H1 (cell line): Measurements from ENCODE around the gene PLK3. TPM values are rescaled to one million over a fixed set of nuclear protein-coding genes. Genes with fewer than 3 reads are reported as not detected.

Experiments used
- CTCF ChIA-PET: fragments of 300-600 bp; sonication (Branson Sonifier 250); formaldehyde crosslinking; loops from one replicate; lab custom pipeline; 2021; ENCODE audit not compliant: partially characterized antibody; lab: Charles Lee
- POLR2A ChIA-PET: fragments of 300-600 bp; sonication (Branson Sonifier 250); formaldehyde crosslinking; loops from one replicate; lab custom pipeline; 2021; ENCODE audit warnings: inconsistent platforms; ENCODE audit not compliant: partially characterized antibody; lab: Charles Lee
- DNase-seq, 2 experiments: peaks; one replicate each; pipeline versions ENCODE4 v3.0.0 to v3.0.0-alpha.2; 2010 to 2022; ENCODE audit warnings: low spot score in 2 of 2, low read depth in 1 of 2, mixed read lengths in 1 of 2
- FAIRE-seq: peaks from 2 replicates; lab custom pipeline; 2011; peaks lifted over from hg19 to GRCh38; lab: Jason Lieb, UNC
- H2AFZ ChIP-seq: 2 replicates; pipeline ENCODE4 v1.8.1; 2012; ENCODE audit warnings: low read length, inconsistent platforms
- H2AK5ac ChIP-seq: 2 replicates; pipeline ENCODE4 v1.6.1; 2013; ENCODE audit warnings: low read depth, low read length
- H2BK120ac ChIP-seq: replicated peaks from 2 replicates; pipeline ENCODE3; 2013; ENCODE audit warnings: low read depth, low read length, inconsistent platforms
- H2BK12ac ChIP-seq: 2 replicates; pipeline ENCODE4 v1.6.1; 2013; ENCODE audit warnings: low read depth, low read length
- H2BK15ac ChIP-seq: 2 replicates; pipeline ENCODE4 v1.6.1; 2013; ENCODE audit warnings: low read length
- H2BK20ac ChIP-seq: 2 replicates; pipeline ENCODE4 v1.6.1; 2013; ENCODE audit warnings: low read length
- H2BK5ac ChIP-seq: 2 replicates; pipeline ENCODE4 v1.6.1; 2013; ENCODE audit warnings: low read depth, low read length
- H3K14ac ChIP-seq: 2 replicates; pipeline ENCODE4 v1.6.1; 2013; ENCODE audit warnings: inconsistent platforms; ENCODE audit not compliant: insufficient read length
- H3K18ac ChIP-seq: 2 replicates; pipeline ENCODE4 v1.6.1; 2013; ENCODE audit warnings: low read length; ENCODE audit errors: extremely low read depth
- H3K23ac ChIP-seq: 2 replicates; pipeline ENCODE4 v1.6.1; 2013; ENCODE audit warnings: inconsistent platforms; ENCODE audit not compliant: insufficient read length
- H3K23me2 ChIP-seq: 2 replicates; pipeline ENCODE4 v1.6.1; 2013; ENCODE audit warnings: low read depth, low read length
- H3K27ac ChIP-seq: 2 replicates; pipeline ENCODE4 v1.6.1; 2011; ENCODE audit warnings: low read depth, low read length, inconsistent platforms
- H3K27me3 ChIP-seq, 4 experiments: replicated peaks in 1 of 4; 1 replicate in 1 of 4; 2 replicates in 3 of 4; pipeline versions ENCODE4 v1.6.1 to v1.8.1; 2011 to 2013; ENCODE audit warnings: low read length in 3 of 4, mild to moderate bottlenecking in 3 of 4, inconsistent platforms in 2 of 4, mixed read lengths in 2 of 4, moderate library complexity in 1 of 4; ENCODE audit not compliant: control insufficient read depth in 3 of 4, insufficient read depth in 3 of 4; ENCODE audit errors: extremely low read depth in 1 of 4
- H3K36me3 ChIP-seq, 4 experiments: 2 replicates each; pipeline versions ENCODE4 v1.6.1 to v1.8.1; 2011 to 2013; ENCODE audit warnings: mild to moderate bottlenecking in 4 of 4, low read length in 3 of 4, moderate library complexity in 2 of 4, control low read depth in 1 of 4, inconsistent platforms in 1 of 4; ENCODE audit not compliant: insufficient read depth in 4 of 4, control insufficient read depth in 2 of 4
- H3K4ac ChIP-seq: replicated peaks from 2 replicates; pipeline ENCODE3; 2013; ENCODE audit warnings: low read length, low read depth, mixed read lengths, inconsistent platforms; ENCODE audit not compliant: insufficient read length
- H3K4me1 ChIP-seq, 4 experiments: replicated peaks in 1 of 4; 1 replicate in 1 of 4; 2 replicates in 3 of 4; pipeline versions ENCODE4 v1.6.1 to v1.8.1; 2011 to 2013; ENCODE audit warnings: low read length in 3 of 4, inconsistent platforms in 2 of 4, mixed read lengths in 1 of 4; ENCODE audit not compliant: insufficient read depth in 4 of 4, control insufficient read depth in 3 of 4
- H3K4me2 ChIP-seq, 2 experiments: 2 replicates each; pipeline versions ENCODE4 v1.6.1 to v1.8.1; 2011 to 2013; ENCODE audit warnings: low read depth in 2 of 2, low read length in 2 of 2, control low read depth in 1 of 2, inconsistent platforms in 1 of 2, mild to moderate bottlenecking in 1 of 2; ENCODE audit not compliant: insufficient read depth in 1 of 2
- H3K4me3 ChIP-seq, 4 experiments: fragments of 200-600, 300-600 bp in 1 of 4; sonication (generic), shearing (Covaris generic), sonication (Bioruptor Twin) in 1 of 4; 2 replicates each; pipeline versions ENCODE4 v1.5.1 to v1.8.1; 2011 to 2016; ENCODE audit warnings: low read length in 4 of 4, low read depth in 3 of 4, control low read depth in 2 of 4, inconsistent platforms in 2 of 4, mild to moderate bottlenecking in 2 of 4, mixed read lengths in 1 of 4, moderate library complexity in 1 of 4; ENCODE audit not compliant: insufficient read depth in 2 of 4; ENCODE audit errors: extremely low read depth in 1 of 4
- H3K56ac ChIP-seq: replicated peaks from 2 replicates; pipeline ENCODE3; 2013; ENCODE audit warnings: low read depth, mild to moderate bottlenecking, mixed read lengths, low read length, inconsistent platforms; ENCODE audit not compliant: insufficient read length
- H3K79me1 ChIP-seq: 2 replicates; pipeline ENCODE4 v1.6.1; 2013; ENCODE audit warnings: low read depth, low read length, control low read depth
- H3K79me2 ChIP-seq, 2 experiments: 2 replicates each; pipeline versions ENCODE4 v1.6.1 to v1.8.1; 2012 to 2013; ENCODE audit warnings: low read length in 2 of 2, mild to moderate bottlenecking in 2 of 2, inconsistent platforms in 1 of 2; ENCODE audit not compliant: insufficient read depth in 2 of 2, control insufficient read depth in 1 of 2
- H3K9ac ChIP-seq, 4 experiments: replicated peaks in 1 of 4; 1 replicate in 1 of 4; 2 replicates in 3 of 4; pipeline versions ENCODE4 v1.6.1 to v1.8.1; 2011 to 2013; ENCODE audit warnings: low read depth in 3 of 4, low read length in 3 of 4, control low read depth in 2 of 4, mild to moderate bottlenecking in 2 of 4, moderate library complexity in 2 of 4, inconsistent platforms in 1 of 4; ENCODE audit errors: extremely low read depth in 1 of 4
- H3K9me3 ChIP-seq, 2 experiments: 2 replicates each; pipeline versions ENCODE4 v1.6.1 to v1.8.1; 2012 to 2013; ENCODE audit warnings: mild to moderate bottlenecking in 2 of 2, moderate library complexity in 2 of 2, control low read depth in 1 of 2, inconsistent platforms in 1 of 2, low read depth in 1 of 2, low read length in 1 of 2, mixed read lengths in 1 of 2; ENCODE audit not compliant: insufficient read depth in 2 of 2
- H4K20me1 ChIP-seq, 2 experiments: replicated peaks in 1 of 2; 2 replicates each; pipeline versions ENCODE3 to v1.8.1; 2011 to 2013; ENCODE audit warnings: inconsistent platforms in 2 of 2, low read length in 2 of 2, mild to moderate bottlenecking in 1 of 2; ENCODE audit not compliant: insufficient read depth in 2 of 2, control insufficient read depth in 1 of 2
- H4K5ac ChIP-seq: 2 replicates; pipeline ENCODE4 v1.6.1; 2013; ENCODE audit warnings: low read length, low read depth, mixed read lengths, inconsistent platforms; ENCODE audit not compliant: insufficient read length
- H4K8ac ChIP-seq: 2 replicates; pipeline ENCODE4 v1.8.0; 2013; ENCODE audit warnings: mild to moderate bottlenecking, moderate library complexity, low read length, inconsistent platforms; ENCODE audit not compliant: insufficient read depth; ENCODE audit errors: extremely low read depth
- H4K91ac ChIP-seq: replicated peaks from 2 replicates; pipeline ENCODE3; 2013; ENCODE audit warnings: low read length, mixed read lengths, inconsistent platforms; ENCODE audit not compliant: insufficient read length
- ASH2L ChIP-seq: fragments of 200-600, 300-600 bp; sonication (generic); IDR thresholded peaks from one replicate; pipeline ENCODE4 v1.7.1; 2017; ENCODE audit warnings: low read length
- CEBPB ChIP-seq: IDR thresholded peaks from 2 replicates; pipeline ENCODE4 v1.6.1; 2012; ENCODE audit warnings: low read depth, low read length
- FOSL1 ChIP-seq: IDR thresholded peaks from 2 replicates; pipeline ENCODE4 v1.6.1; 2011; ENCODE audit warnings: mild to moderate bottlenecking, low read depth, low read length, moderate library complexity; ENCODE audit not compliant: insufficient read depth
- GABPA ChIP-seq: IDR thresholded peaks from 2 replicates; pipeline ENCODE4 v1.6.1; 2011; ENCODE audit warnings: mild to moderate bottlenecking, low read length, moderate library complexity, borderline replicate concordance; ENCODE audit not compliant: insufficient read depth
- POLR2AphosphoS5 ChIP-seq: IDR thresholded peaks from 2 replicates; pipeline ENCODE4 v1.6.1; 2011; ENCODE audit warnings: low read depth, low read length
- WGBS, 2 experiments: shearing (Covaris generic) in 1 of 2; methylation state at CpG; one replicate each; pipeline versions ENCODE4 v1.1.6 to v1.1.7; 2013 to 2015; ENCODE audit warnings: low lambda C conversion rate in 2 of 2, mixed read lengths in 2 of 2, inconsistent platforms in 1 of 2, low coverage in 1 of 2, missing lambda C conversion rate in 1 of 2; ENCODE audit not compliant: insufficient replicate concordance in 2 of 2, insufficient coverage in 1 of 2, insufficient read length in 1 of 2; ENCODE audit errors: extremely low coverage in 1 of 2, missing lambda C conversion rate in 1 of 2; 5-methylcytosine and 5-hydroxymethylcytosine counted together
- polyA plus RNA-seq, 7 experiments: library from polyadenylated mRNA; depleted of rRNA in 3 of 7; stranded (reverse) in 5 of 7; unstranded in 2 of 7; fragments of >200 nt in 5 of 7; fragments of 200-250 nt in 2 of 7; gene quantifications; 1 replicate in 5 of 7; 2 replicates in 1 of 7; 4 replicates in 1 of 7; pipeline versions ENCODE4 v1.2.1 to v1.2.3, GENCODE V29; 2011 to 2013; ENCODE audit warnings: missing spikeins in 2 of 7, mixed read lengths in 2 of 7
- total RNA-seq: library from RNA; stranded (reverse); fragmentation: NEBNext Ultra II Directional; extraction: Animal tissue kit (Norgen Biotek cat#: 25700); gene quantifications from 2 replicates; pipeline ENCODE4 v1.2.1, GENCODE V29; 2021
- TF ChIP-seq, protein P1 (sequence below), 3 experiments: IDR thresholded peaks; 1 replicate in 2 of 3; 2 replicates in 1 of 3; pipeline versions ENCODE4 v1.5.1 to v1.6.1; 2011; ENCODE audit warnings: low read length in 3 of 3, mild to moderate bottlenecking in 3 of 3, inconsistent platforms in 2 of 3, low read depth in 1 of 3, moderate library complexity in 1 of 3; ENCODE audit not compliant: insufficient read depth in 1 of 3; ENCODE audit errors: control extremely low read depth in 1 of 3

The PLK3 gene
- total and polyA plus RNA-seq, 2 of the 8 experiments (the other 6 are each of a cell fraction or from before 2014, with no cell fraction given): 7.9 to 12.3 TPM

DNA sequence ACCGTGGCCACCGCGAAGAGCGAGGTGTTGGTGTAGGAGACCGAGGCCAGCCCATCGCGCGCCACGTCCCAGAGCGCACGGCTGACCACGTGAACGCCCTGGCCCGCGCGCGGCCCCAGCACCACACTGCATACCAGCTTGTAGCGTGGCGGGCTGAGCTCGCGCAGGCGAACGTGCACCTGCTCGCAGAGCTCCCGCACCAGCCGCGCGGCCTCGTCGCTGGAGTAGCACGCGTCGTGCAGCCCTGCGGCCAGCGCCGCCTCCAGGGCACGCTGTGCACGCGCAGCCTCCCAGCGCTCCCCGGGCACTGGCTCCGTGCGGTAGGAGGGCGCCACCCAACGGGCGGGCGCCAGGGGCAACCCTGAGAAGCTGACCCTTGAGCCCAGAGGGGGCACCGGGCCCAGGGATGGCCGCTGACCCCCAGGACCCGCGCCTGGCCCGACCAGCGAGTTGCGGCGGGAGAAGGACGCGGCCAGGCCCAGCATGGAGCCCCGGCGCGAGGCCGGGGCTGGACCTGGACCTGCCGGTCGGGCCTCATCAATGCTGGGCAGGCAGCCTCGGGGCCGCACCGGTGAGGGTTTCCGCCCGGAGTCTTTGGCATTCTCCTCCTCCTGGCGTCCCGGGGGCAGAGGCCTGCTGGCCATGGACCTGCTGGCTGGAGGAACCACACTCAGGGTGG, 6.0 kb downstream of the PLK3 start:
- no peak overlapping the region for H2BK20ac ChIP-seq
- peak overlapping the region; percentile 84; the same call in 1 of the 2 replicates for H3K18ac ChIP-seq
- no peak overlapping the region for H3K4me2 ChIP-seq
- FAIRE-seq (no peak), DNase-seq (no peak)
- no peaks in the 10 kb centered on the region; the same call in 1 of the 2 replicates for H3K23me2 ChIP-seq
- H2BK15ac ChIP-seq: peak overlapping the region; percentile 100; the same call in 1 of the 2 replicates
- CTCF ChIA-PET: interaction anchor here (0.5 to 5.4 kb wide), 13 partner anchors 9 to 180 kb away, joined by 3 to 37 read pairs (median 4); partner anchors contain the start of genes BEST4 and EIF2B3
- TF ChIP-seq, protein P1, sequence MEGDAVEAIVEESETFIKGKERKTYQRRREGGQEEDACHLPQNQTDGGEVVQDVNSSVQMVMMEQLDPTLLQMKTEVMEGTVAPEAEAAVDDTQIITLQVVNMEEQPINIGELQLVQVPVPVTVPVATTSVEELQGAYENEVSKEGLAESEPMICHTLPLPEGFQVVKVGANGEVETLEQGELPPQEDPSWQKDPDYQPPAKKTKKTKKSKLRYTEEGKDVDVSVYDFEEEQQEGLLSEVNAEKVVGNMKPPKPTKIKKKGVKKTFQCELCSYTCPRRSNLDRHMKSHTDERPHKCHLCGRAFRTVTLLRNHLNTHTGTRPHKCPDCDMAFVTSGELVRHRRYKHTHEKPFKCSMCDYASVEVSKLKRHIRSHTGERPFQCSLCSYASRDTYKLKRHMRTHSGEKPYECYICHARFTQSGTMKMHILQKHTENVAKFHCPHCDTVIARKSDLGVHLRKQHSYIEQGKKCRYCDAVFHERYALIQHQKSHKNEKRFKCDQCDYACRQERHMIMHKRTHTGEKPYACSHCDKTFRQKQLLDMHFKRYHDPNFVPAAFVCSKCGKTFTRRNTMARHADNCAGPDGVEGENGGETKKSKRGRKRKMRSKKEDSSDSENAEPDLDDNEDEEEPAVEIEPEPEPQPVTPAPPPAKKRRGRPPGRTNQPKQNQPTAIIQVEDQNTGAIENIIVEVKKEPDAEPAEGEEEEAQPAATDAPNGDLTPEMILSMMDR (IDR thresholded peaks at IDR 0.05; ENCODE audit: control extremely low read depth in 1 of 3, insufficient read depth in 1 of 3, low read depth in 1 of 3, low read length in 3 of 3): peak in 1 of 3 experiments; percentile 30; a peak in 1 of 4 replicates
- TF ChIP-seq ASH2L (no peak), GABPA (no peak), POLR2AphosphoS5 (peak; percentile 30), FOSL1 (no peak), CEBPB (no peak)
- peaks cover 0 to 16% (median 10%) of the 10 kb centered on the region in 4 experiments; a peak in 5 of 8 replicates for H3K36me3 ChIP-seq
- peak overlapping the region in 2 of 4 experiments; percentile 74 to 80; a peak in 3 of 7 replicates for H3K9ac ChIP-seq
- no peak overlapping the region; the same call in 1 of the 2 replicates for H4K8ac ChIP-seq
- no peak overlapping the region for H4K5ac ChIP-seq
- no peak overlapping the region for H2AFZ ChIP-seq
- no peaks in the 10 kb centered on the region for H3K79me2 ChIP-seq
- no peaks in the 10 kb centered on the region; a peak in 1 of 7 replicates for H3K27me3 ChIP-seq
- H2BK5ac ChIP-seq: peak overlapping the region; percentile 98
- no peak overlapping the region for H3K4me3 ChIP-seq
- POLR2A ChIA-PET: interaction anchor here (0.6 to 19.2 kb wide), 16 partner anchors 7 to 814 kb away, joined by 3 to 547 read pairs (median 12); partner anchors contain the start of genes BEST4, RNU5D-1 and RPS8
- peak overlapping the region; percentile 96 for H3K27ac ChIP-seq
- no peak overlapping the region for H4K91ac ChIP-seq
- no peak overlapping the region for H3K23ac ChIP-seq
- H2AK5ac ChIP-seq: peak overlapping the region; percentile 97; the same call in 1 of the 2 replicates
- no peaks in the 10 kb centered on the region for H3K79me1 ChIP-seq
- no peak overlapping the region for H3K56ac ChIP-seq
- no peak overlapping the region for H2BK120ac ChIP-seq
- H3K14ac ChIP-seq: no peak overlapping the region
- WGBS, 2 experiments: 95% methylated on average over 66 of the region's 70 CpGs; no CpG with 5 or more reads in 1 of the 2 experiments
- peaks cover 0 to 6% of the 10 kb centered on the region in 2 experiments for H4K20me1 ChIP-seq
- peak overlapping the region; percentile 100 for H2BK12ac ChIP-seq
- no peak overlapping the region for H3K4ac ChIP-seq
- no peaks in the 10 kb centered on the region for H3K9me3 ChIP-seq
- H3K4me1 ChIP-seq: peaks cover 10 to 37% (median 28%) of the 10 kb centered on the region in 4 experiments
